ENCODE results near the gene S100A16. TPM values are rescaled to one million over a fixed set of nuclear protein-coding genes. Genes with fewer than 3 reads are reported as not detected.

Gene S100A16
- total and polyA plus RNA-seq, 2 donors (not counting 1 experiment from before 2014, with no cell fraction given): 121 to 182 TPM

DNA sequence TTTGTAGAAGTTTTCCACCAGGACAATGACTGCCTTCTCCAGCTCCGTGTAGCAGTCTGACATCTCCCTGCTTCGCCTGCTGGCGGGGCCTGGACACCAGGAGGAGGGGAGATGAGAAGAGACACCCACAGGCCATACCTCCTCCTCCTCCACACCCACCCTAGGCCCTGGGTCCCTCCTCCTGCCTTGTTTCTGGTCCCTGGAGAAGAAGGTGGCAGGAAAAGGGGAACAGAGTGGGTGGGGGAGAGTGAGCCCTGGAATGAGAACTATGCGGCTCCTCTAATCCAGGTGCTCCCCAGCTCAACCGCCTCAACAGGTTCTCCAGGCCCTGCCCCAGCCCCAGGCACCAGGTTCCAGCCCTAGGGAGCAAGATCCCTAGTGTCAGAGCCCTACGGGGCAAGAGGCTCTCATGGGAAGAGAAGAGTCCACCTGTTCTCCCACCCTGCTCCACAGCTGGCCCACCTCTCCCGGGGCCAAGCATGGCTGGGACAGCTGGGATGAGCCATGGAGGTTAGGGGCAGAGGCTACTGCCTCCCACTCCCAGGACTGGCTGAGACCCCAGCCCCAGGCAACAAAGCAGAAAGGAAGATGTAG, 4.8 kb downstream of the S100A16 start:
- peak overlapping the region; percentile 55 for H3K9ac ChIP-seq (ENCODE audit: insufficient read depth, low read length)
- no peaks in the 10 kb centered on the region for H3K27me3 ChIP-seq (ENCODE audit: control insufficient read depth, insufficient read depth, low read length)
- peaks cover 15% of the 10 kb centered on the region for H3K36me3 ChIP-seq (ENCODE audit: control insufficient read depth, insufficient read depth, low read length)
- peaks cover 18% of the 10 kb centered on the region for H3K4me1 ChIP-seq (ENCODE audit: control insufficient read depth, extremely low read depth, insufficient read depth, low read length)
- no peak for TF ChIP-seq EZH2 (IDR thresholded peaks at IDR 0.05; ENCODE audit: low read length, missing control alignments)
- TF ChIP-seq, protein P1, sequence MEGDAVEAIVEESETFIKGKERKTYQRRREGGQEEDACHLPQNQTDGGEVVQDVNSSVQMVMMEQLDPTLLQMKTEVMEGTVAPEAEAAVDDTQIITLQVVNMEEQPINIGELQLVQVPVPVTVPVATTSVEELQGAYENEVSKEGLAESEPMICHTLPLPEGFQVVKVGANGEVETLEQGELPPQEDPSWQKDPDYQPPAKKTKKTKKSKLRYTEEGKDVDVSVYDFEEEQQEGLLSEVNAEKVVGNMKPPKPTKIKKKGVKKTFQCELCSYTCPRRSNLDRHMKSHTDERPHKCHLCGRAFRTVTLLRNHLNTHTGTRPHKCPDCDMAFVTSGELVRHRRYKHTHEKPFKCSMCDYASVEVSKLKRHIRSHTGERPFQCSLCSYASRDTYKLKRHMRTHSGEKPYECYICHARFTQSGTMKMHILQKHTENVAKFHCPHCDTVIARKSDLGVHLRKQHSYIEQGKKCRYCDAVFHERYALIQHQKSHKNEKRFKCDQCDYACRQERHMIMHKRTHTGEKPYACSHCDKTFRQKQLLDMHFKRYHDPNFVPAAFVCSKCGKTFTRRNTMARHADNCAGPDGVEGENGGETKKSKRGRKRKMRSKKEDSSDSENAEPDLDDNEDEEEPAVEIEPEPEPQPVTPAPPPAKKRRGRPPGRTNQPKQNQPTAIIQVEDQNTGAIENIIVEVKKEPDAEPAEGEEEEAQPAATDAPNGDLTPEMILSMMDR (conservative IDR thresholded peaks at IDR 0.05 in 1 of 2, IDR thresholded peaks at IDR 0.05 in 1 of 2; ENCODE audit: low read depth in 1 of 2, low read length in 2 of 2): no peak
- peak overlapping the region; percentile 96 for H3K4me2 ChIP-seq (ENCODE audit: extremely low read depth, insufficient read depth, low read length)
- DNase-seq (ENCODE audit: low read depth in 2 of 2): no peak
- no peak overlapping the region for H2AFZ ChIP-seq (ENCODE audit: low read length)
- no peaks in the 10 kb centered on the region for H4K20me1 ChIP-seq (ENCODE audit: control insufficient read depth, extremely low read depth, insufficient read depth, low read length)
- no peaks in the 10 kb centered on the region for H3K9me3 ChIP-seq (ENCODE audit: control insufficient read depth, insufficient read depth, low read depth, low read length)
- H3K79me2 ChIP-seq (ENCODE audit: control insufficient read depth, insufficient read depth, low read length): peaks cover 58% of the 10 kb centered on the region
- peak overlapping the region; percentile 42 to 92 (median 54) for H3K4me3 ChIP-seq (replicated peaks in 1 of 4; ENCODE audit: control extremely low read depth in 1 of 4, insufficient read depth in 1 of 4, low read depth in 3 of 4, low read length in 4 of 4)
- H3K27ac ChIP-seq (ENCODE audit: insufficient read depth, low read length): peak overlapping the region; percentile 94

DNA sequence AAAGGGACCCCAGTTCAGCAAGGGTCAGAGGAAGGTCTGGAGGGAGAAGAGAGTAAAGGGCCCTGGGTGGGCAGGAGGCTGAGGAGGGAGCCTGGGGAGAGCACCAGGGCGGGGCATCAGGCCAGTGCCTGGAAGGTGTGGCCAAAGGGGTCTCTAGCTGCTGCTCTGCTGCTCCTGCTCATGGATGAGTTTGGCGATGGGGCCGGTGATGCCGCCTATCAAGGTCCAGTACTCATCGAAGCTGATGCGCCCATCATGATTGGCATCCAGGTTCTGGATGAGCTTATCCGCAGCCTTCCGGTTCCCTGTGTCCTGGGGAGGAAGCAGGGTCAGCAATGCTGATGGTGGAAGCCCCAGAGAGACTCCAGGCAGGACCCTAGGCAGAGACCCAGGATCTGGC, 5.6 kb downstream of the S100A16 start:
- Histone ChIP-seq H3K9me3 (ENCODE audit: control insufficient read depth, insufficient read depth, low read depth, low read length) (no peaks in the 10 kb centered on the region), H3K27ac (ENCODE audit: insufficient read depth, low read length) (peak overlapping the region; percentile 94), H3K4me3 (replicated peaks in 1 of 4; ENCODE audit: control extremely low read depth in 1 of 4, insufficient read depth in 1 of 4, low read depth in 3 of 4, low read length in 4 of 4) (no peak overlapping the region), H2AFZ (ENCODE audit: low read length) (no peak overlapping the region), H3K27me3 (ENCODE audit: control insufficient read depth, insufficient read depth, low read length) (no peaks in the 10 kb centered on the region), H3K79me2 (ENCODE audit: control insufficient read depth, insufficient read depth, low read length) (peaks cover 51% of the 10 kb centered on the region), H3K9ac (ENCODE audit: insufficient read depth, low read length) (no peak overlapping the region), H3K36me3 (ENCODE audit: control insufficient read depth, insufficient read depth, low read length) (peaks cover 15% of the 10 kb centered on the region), H3K4me1 (ENCODE audit: control insufficient read depth, extremely low read depth, insufficient read depth, low read length) (peaks cover 18% of the 10 kb centered on the region), H3K4me2 (ENCODE audit: extremely low read depth, insufficient read depth, low read length) (no peak overlapping the region), H4K20me1 (ENCODE audit: control insufficient read depth, extremely low read depth, insufficient read depth, low read length) (no peaks in the 10 kb centered on the region)
- no peak for TF ChIP-seq EZH2 (IDR thresholded peaks at IDR 0.05; ENCODE audit: low read length, missing control alignments)
- TF ChIP-seq, protein P1 (conservative IDR thresholded peaks at IDR 0.05 in 1 of 2, IDR thresholded peaks at IDR 0.05 in 1 of 2; ENCODE audit: low read depth in 1 of 2, low read length in 2 of 2): no peak
- no peak for DNase-seq (ENCODE audit: low read depth in 2 of 2)

DNA sequence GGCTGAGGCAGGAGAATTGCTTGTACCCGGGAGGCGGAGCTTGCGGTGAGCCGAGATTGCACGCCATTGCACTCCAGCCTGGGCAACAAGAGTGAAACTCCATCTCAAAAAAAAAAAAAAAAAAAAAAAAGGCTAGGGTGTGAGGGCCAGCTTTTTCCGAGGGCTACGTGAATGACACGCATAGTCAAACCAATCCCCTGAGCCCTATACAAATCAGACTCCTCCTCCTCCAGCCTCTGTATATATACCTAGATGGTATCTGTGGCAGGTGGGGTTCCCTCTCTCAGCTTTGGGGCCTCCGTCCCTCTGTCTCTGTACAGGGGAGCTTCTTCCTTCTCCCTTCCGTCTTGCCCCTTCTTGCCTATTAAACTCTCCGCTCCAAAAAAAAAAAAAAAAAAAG, 6.7 kb downstream of the S100A16 start:
- no peak overlapping the region for H3K4me2 ChIP-seq (ENCODE audit: extremely low read depth, insufficient read depth, low read length)
- no peaks in the 10 kb centered on the region for H3K9me3 ChIP-seq (ENCODE audit: control insufficient read depth, insufficient read depth, low read depth, low read length)
- no peak overlapping the region for H3K9ac ChIP-seq (ENCODE audit: insufficient read depth, low read length)
- H2AFZ ChIP-seq (ENCODE audit: low read length): no peak overlapping the region
- H3K27ac ChIP-seq (ENCODE audit: insufficient read depth, low read length): no peak overlapping the region
- H4K20me1 ChIP-seq (ENCODE audit: control insufficient read depth, extremely low read depth, insufficient read depth, low read length): no peaks in the 10 kb centered on the region
- DNase-seq (ENCODE audit: low read depth in 2 of 2): no peak
- H3K36me3 ChIP-seq (ENCODE audit: control insufficient read depth, insufficient read depth, low read length): peaks cover 15% of the 10 kb centered on the region
- no peak overlapping the region for H3K4me3 ChIP-seq (replicated peaks in 1 of 4; ENCODE audit: control extremely low read depth in 1 of 4, insufficient read depth in 1 of 4, low read depth in 3 of 4, low read length in 4 of 4)
- H3K4me1 ChIP-seq (ENCODE audit: control insufficient read depth, extremely low read depth, insufficient read depth, low read length): peaks cover 18% of the 10 kb centered on the region
- H3K79me2 ChIP-seq (ENCODE audit: control insufficient read depth, insufficient read depth, low read length): peaks cover 39% of the 10 kb centered on the region
- TF ChIP-seq EZH2 (IDR thresholded peaks at IDR 0.05; ENCODE audit: low read length, missing control alignments): no peak
- TF ChIP-seq, protein P1 (conservative IDR thresholded peaks at IDR 0.05 in 1 of 2, IDR thresholded peaks at IDR 0.05 in 1 of 2; ENCODE audit: low read depth in 1 of 2, low read length in 2 of 2): no peak
- no peaks in the 10 kb centered on the region for H3K27me3 ChIP-seq (ENCODE audit: control insufficient read depth, insufficient read depth, low read length)
